ENCODE data around the gene EPC1. TPM values are rescaled to one million over a fixed set of nuclear protein-coding genes. Genes with fewer than 3 reads are reported as not detected.

The EPC1 gene
- total and polyA plus RNA-seq, 10 of the 15 experiments (the other 5 are each of a cell fraction or from before 2014, with no cell fraction given): 6.8 to 59.2 (median 19.4) TPM

- TF ChIP-seq RAD21 (IDR thresholded peaks at IDR 0.05; ENCODE audit: insufficient read depth, low read depth, low read length) (no peak), ZNF274 (IDR thresholded peaks at IDR 0.05; ENCODE audit: insufficient read depth, insufficient read length) (no peak), SPI1 (IDR thresholded peaks at IDR 0.05; ENCODE audit: borderline replicate concordance, insufficient read depth, low read depth, low read length) (no peak), SRF (IDR thresholded peaks at IDR 0.05; ENCODE audit: low read depth in 2 of 2, low read length in 2 of 2) (no peak)
Observed at GRCh38 chr10:32376771-32377170, 29.8 kb upstream of the EPC1 start (continued).

- in situ Hi-C loops (cut with MboI) (loop anchor here (10.0 kb wide), 2 partner anchors 121 to 321 kb away; partner anchors contain the start of gene KIF5B), intact Hi-C loops (cut with micrococcal nuclease; ENCODE audit: unreplicated experiment) (loop anchor here (5.0 to 10.0 kb wide), 2 partner anchors 319 to 451 kb away; partner anchors contain the start of genes ARHGAP12 and KIF5B)
- peak overlapping the region; percentile 77 for H3K4me3 ChIP-seq
- TF ChIP-seq ATF7 (IDR thresholded peaks at IDR 0.05; ENCODE audit: low read depth) (0 out of 2 replicates have a peak, but pooled peaks have one; percentile 32), MAX (IDR thresholded peaks at IDR 0.05; ENCODE audit: low read depth, low read length) (no peak)
- 96% methylated on average over 1 of the region's 1 CpG for WGBS (ENCODE audit: insufficient coverage, insufficient replicate concordance, low lambda C conversion rate, missing lambda C conversion rate)
- H3K27ac ChIP-seq (ENCODE audit: control insufficient read depth, insufficient read depth): peak overlapping the region; percentile 75; the same call in 1 of the 2 replicates
- no peaks in the 10 kb centered on the region for H3K4me1 ChIP-seq (ENCODE audit: control insufficient read depth, insufficient read depth, low read length)
- SMC1A ChIA-PET (ENCODE audit: uncharacterized antibody, unreplicated experiment): interaction anchor here (0.9 to 1.7 kb wide), 7 partner anchors 9 to 513 kb away, joined by 3 to 7 read pairs (median 4); no protein-coding TSS in a partner anchor
- POLR2A ChIA-PET: interaction anchor here (0.9 to 1.6 kb wide), 3 partner anchors 12 to 31 kb away, joined by 3 to 5 read pairs (median 4); no protein-coding TSS in a partner anchor
- H3K36me3 ChIP-seq (ENCODE audit: control insufficient read depth in 2 of 2, insufficient read depth in 2 of 2, low read length in 1 of 2): no peaks in the 10 kb centered on the region
- no TSS peak for BruUV-seq (replicated peaks)
- peaks cover 1% of the 10 kb centered on the region; the same call in 1 of the 3 replicates for H3K9me3 ChIP-seq (replicated peaks; ENCODE audit: control insufficient read depth, insufficient read depth, low read length)
- no peaks in the 10 kb centered on the region for H4K20me1 ChIP-seq (ENCODE audit: control insufficient read depth, insufficient read depth)
- H3K79me2 ChIP-seq (ENCODE audit: control insufficient read depth, insufficient read depth, low read length): peaks cover 52% of the 10 kb centered on the region
- no peak overlapping the region for H2AFZ ChIP-seq (ENCODE audit: control insufficient read depth, low read depth, low read length)
- FAIRE-seq (no peak), ATAC-seq (no peak), DNase-seq (ENCODE audit: low read depth, low spot score) (no peak)
- no peaks in the 10 kb centered on the region for H3K27me3 ChIP-seq (replicated peaks in 1 of 2; ENCODE audit: control insufficient read depth in 2 of 2, insufficient read depth in 2 of 2, low read length in 1 of 2)
- RAD21 ChIA-PET (ENCODE audit: unreplicated experiment): interaction anchor here (0.7 to 1.6 kb wide), 8 partner anchors 9 to 118 kb away, joined by 3 to 4 read pairs (median 3); partner anchors contain the start of gene CCDC7
- CTCF ChIA-PET: interaction anchor here (0.7 to 4.0 kb wide), 12 partner anchors 10 to 320 kb away, joined by 3 to 19 read pairs (median 4); partner anchors contain the start of gene CCDC7
- H3K4me2 ChIP-seq (ENCODE audit: control insufficient read depth, insufficient read depth): peak overlapping the region; percentile 78
- H3K9ac ChIP-seq (ENCODE audit: control insufficient read depth, insufficient read depth, low read length): peak overlapping the region; percentile 92
Observed at GRCh38 chr10:32376097-32376496, 29.1 kb upstream of the EPC1 start.

All from GM12878 (cell line).